ENCODE results near the gene TM4SF5. TPM values are rescaled to one million over a fixed set of nuclear protein-coding genes. Genes with fewer than 3 reads are reported as not detected.

The TM4SF5 gene
- total RNA-seq, 1 experiment from 2014 or later: not detected

DNA sequence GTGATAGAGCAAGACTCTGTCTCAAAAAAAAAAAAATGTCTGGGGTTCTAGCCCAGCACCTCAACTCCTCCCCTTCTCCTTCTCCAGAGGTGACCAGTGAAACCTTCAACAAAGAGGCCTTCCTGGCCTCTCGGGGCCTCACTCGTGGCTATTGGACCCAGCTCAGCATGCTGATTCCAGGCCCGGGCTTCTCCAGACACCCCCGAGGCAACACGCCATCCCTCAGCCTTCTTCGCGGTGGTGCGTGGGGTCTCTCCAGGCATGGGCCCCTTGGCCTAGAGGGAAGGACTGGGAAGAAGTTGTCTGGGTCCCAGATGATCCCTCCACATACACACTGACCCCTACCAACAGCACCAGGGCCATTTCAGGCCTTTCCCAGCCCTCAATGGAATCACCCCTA lies 28.5 kb upstream of the TM4SF5 start:
- no peak overlapping the region for H3K4me2 ChIP-seq (ENCODE audit: low read length)
- TF ChIP-seq EZH2phosphoT487 (IDR thresholded peaks at IDR 0.05; ENCODE audit: borderline replicate concordance) (no peak), YY1 (IDR thresholded peaks at IDR 0.05; ENCODE audit: extremely low read depth, insufficient replicate concordance, low read depth, low read length) (no peak)
- TF ChIP-seq, protein P1, sequence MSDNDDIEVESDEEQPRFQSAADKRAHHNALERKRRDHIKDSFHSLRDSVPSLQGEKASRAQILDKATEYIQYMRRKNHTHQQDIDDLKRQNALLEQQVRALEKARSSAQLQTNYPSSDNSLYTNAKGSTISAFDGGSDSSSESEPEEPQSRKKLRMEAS (IDR thresholded peaks at IDR 0.05): no peak
- DNase-seq (ENCODE audit: low read depth, low spot score): no peak
- no peak overlapping the region for H3K9ac ChIP-seq (ENCODE audit: low read length)
- BruUV-seq (replicated peaks): no TSS peak
- ChIA-PET CTCF (no interaction called here), POLR2A (no interaction called here), RAD21 (ENCODE audit: low non-redundant PET in 1 of 2, low total read pairs in 2 of 2, uncharacterized antibody in 2 of 2, unreplicated experiment in 2 of 2) (no interaction called here)
- H3K9me2 ChIP-seq (ENCODE audit: insufficient read depth): no peaks in the 10 kb centered on the region
- intact Hi-C loops (cut with micrococcal nuclease): no loop called here
- H3K9me3 ChIP-seq (ENCODE audit: control insufficient read depth in 1 of 2, insufficient read depth in 1 of 2, low read depth in 1 of 2, low read length in 2 of 2): no peaks in the 10 kb centered on the region
- H4K20me1 ChIP-seq (ENCODE audit: insufficient read depth): no peaks in the 10 kb centered on the region
- no peaks in the 10 kb centered on the region for H3K27me3 ChIP-seq (ENCODE audit: insufficient read depth, low read length)
- H3K36me3 ChIP-seq (ENCODE audit: control insufficient read depth in 1 of 2, insufficient read depth in 2 of 2, low read length in 2 of 2): no peaks in the 10 kb centered on the region
- no peak overlapping the region for H3K4me3 ChIP-seq (replicated peaks in 1 of 2; ENCODE audit: low read depth in 1 of 2, low read length in 2 of 2)
- H2AFZ ChIP-seq (ENCODE audit: low read depth, low read length, poor library complexity, severe bottlenecking): no peak overlapping the region
- ATAC-seq: no peak
- H3K27ac ChIP-seq (ENCODE audit: low read depth, low read length): no peak overlapping the region
- peaks cover 9 to 17% of the 10 kb centered on the region in 2 experiments for H3K4me1 ChIP-seq (ENCODE audit: control insufficient read depth in 1 of 2, insufficient read depth in 2 of 2, low read length in 2 of 2)
- no peaks in the 10 kb centered on the region; the same call in 1 of the 2 replicates for H3K79me2 ChIP-seq (ENCODE audit: insufficient read depth, low read length)

DNA sequence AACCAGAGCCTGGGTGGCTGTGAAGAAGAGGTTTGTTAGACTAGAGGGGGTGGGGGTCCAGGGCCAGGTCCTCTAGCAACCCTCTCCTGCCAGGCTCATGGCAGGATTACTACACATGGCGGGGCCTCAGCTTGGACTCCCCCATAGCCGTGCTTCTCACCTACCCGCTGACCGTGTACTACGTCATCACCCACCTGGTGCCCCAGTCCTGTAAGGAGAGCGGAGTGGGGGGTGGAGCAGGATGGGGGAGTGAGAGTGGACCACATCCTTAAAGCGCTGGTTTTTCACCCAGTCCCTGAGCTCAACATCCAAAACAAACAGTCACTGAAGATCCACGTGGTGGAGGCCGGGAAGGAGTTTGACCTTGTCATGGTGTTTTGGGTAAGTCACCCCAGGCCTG lies 27.8 kb upstream of the TM4SF5 start:
- intact Hi-C loops (cut with micrococcal nuclease): no loop called here
- ChIA-PET CTCF (no interaction called here), POLR2A (no interaction called here), RAD21 (ENCODE audit: low non-redundant PET in 1 of 2, low total read pairs in 2 of 2, uncharacterized antibody in 2 of 2, unreplicated experiment in 2 of 2) (interaction anchor here in 1 of 2 experiments (0.6 kb wide), 1 partner anchor 68 kb away, joined by 3 read pairs; no protein-coding TSS in a partner anchor)
- no peak overlapping the region for H3K4me2 ChIP-seq (ENCODE audit: low read length)
- H3K9ac ChIP-seq (ENCODE audit: low read length): no peak overlapping the region
- TF ChIP-seq EZH2 (IDR thresholded peaks at IDR 0.05) (no peak), SRF (IDR thresholded peaks at IDR 0.05; ENCODE audit: low read depth) (no peak), CEBPB (IDR thresholded peaks at IDR 0.05; ENCODE audit: low read depth) (no peak), EGR1 (IDR thresholded peaks at IDR 0.05; ENCODE audit: low read depth) (no peak), SP1 (IDR thresholded peaks at IDR 0.05; ENCODE audit: low read depth) (no peak), YY1 (IDR thresholded peaks at IDR 0.05; ENCODE audit: extremely low read depth, insufficient replicate concordance, low read depth, low read length) (no peak), SIN3A (IDR thresholded peaks at IDR 0.05; ENCODE audit: low read depth) (no peak), ZFX (IDR thresholded peaks at IDR 0.05) (no peak), POLR2A (IDR thresholded peaks at IDR 0.05; ENCODE audit: borderline replicate concordance, extremely low read depth, insufficient read depth, insufficient read length) (no peak)
- TF ChIP-seq, protein P1 (IDR thresholded peaks at IDR 0.05): no peak
- TF ChIP-seq, protein P2, sequence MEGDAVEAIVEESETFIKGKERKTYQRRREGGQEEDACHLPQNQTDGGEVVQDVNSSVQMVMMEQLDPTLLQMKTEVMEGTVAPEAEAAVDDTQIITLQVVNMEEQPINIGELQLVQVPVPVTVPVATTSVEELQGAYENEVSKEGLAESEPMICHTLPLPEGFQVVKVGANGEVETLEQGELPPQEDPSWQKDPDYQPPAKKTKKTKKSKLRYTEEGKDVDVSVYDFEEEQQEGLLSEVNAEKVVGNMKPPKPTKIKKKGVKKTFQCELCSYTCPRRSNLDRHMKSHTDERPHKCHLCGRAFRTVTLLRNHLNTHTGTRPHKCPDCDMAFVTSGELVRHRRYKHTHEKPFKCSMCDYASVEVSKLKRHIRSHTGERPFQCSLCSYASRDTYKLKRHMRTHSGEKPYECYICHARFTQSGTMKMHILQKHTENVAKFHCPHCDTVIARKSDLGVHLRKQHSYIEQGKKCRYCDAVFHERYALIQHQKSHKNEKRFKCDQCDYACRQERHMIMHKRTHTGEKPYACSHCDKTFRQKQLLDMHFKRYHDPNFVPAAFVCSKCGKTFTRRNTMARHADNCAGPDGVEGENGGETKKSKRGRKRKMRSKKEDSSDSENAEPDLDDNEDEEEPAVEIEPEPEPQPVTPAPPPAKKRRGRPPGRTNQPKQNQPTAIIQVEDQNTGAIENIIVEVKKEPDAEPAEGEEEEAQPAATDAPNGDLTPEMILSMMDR (IDR thresholded peaks at IDR 0.05 in 2 of 3, conservative IDR thresholded peaks at IDR 0.05 in 1 of 3; ENCODE audit: borderline replicate concordance in 1 of 3, insufficient read depth in 1 of 3, low read depth in 2 of 3, low read length in 2 of 3): no peak
- TF ChIP-seq, protein P3, sequence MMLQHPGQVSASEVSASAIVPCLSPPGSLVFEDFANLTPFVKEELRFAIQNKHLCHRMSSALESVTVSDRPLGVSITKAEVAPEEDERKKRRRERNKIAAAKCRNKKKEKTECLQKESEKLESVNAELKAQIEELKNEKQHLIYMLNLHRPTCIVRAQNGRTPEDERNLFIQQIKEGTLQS (IDR thresholded peaks at IDR 0.05): no peak
- BruUV-seq (replicated peaks): no TSS peak
- no peaks in the 10 kb centered on the region for H3K9me2 ChIP-seq (ENCODE audit: insufficient read depth)
- H3K79me2 ChIP-seq (ENCODE audit: insufficient read depth, low read length): no peaks in the 10 kb centered on the region; the same call in 1 of the 2 replicates
- H3K27me3 ChIP-seq (ENCODE audit: insufficient read depth, low read length): no peaks in the 10 kb centered on the region
- H2AFZ ChIP-seq (ENCODE audit: low read depth, low read length, poor library complexity, severe bottlenecking): no peak overlapping the region
- no peaks in the 10 kb centered on the region for H4K20me1 ChIP-seq (ENCODE audit: insufficient read depth)
- no peak overlapping the region for H3K27ac ChIP-seq (ENCODE audit: low read depth, low read length)
- DNase-seq (ENCODE audit: low read depth, low spot score) (no peak), ATAC-seq (no peak)
- H3K36me3 ChIP-seq (ENCODE audit: control insufficient read depth in 1 of 2, insufficient read depth in 2 of 2, low read length in 2 of 2): no peaks in the 10 kb centered on the region
- no peaks in the 10 kb centered on the region for H3K9me3 ChIP-seq (ENCODE audit: control insufficient read depth in 1 of 2, insufficient read depth in 1 of 2, low read depth in 1 of 2, low read length in 2 of 2)
- H3K4me3 ChIP-seq (replicated peaks in 1 of 2; ENCODE audit: low read depth in 1 of 2, low read length in 2 of 2): no peak overlapping the region
- H3K4me1 ChIP-seq (ENCODE audit: control insufficient read depth in 1 of 2, insufficient read depth in 2 of 2, low read length in 2 of 2): peaks cover 2 to 11% of the 10 kb centered on the region in 2 experiments; a peak in 3 of 4 replicates
